HG03139 (cell line): ENCODE measurements around the gene EMC7.

ENCODE experiments used
- ATAC-seq: cut with Tn5 transposase; IDR thresholded peaks from one replicate; pipeline ENCODE4 v1.9.1; 2021; ENCODE audit not compliant: unreplicated experiment

EMC7 gene

GRCh38 chr15:34038871-34039789 is 62.5 kb downstream of the EMC7 start, which contains the start of gene AVEN:
Gene AVEN (minus strand): TSS chr15:34039204. CDS start chr15:34039046, 158 bp downstream.
- peak; percentile 44 for ATAC-seq

GRCh38 chr15:34038023-34038870 is 63.4 kb downstream of the EMC7 start:
- peak; percentile 59 for ATAC-seq
